ENCODE measurements around the gene TIAM2. TPM values are rescaled to one million over a fixed set of nuclear protein-coding genes. Genes with fewer than 3 reads are reported as not detected.

Gene TIAM2
- total and polyA plus RNA-seq, 9 of the 15 experiments (the other 6 are each of a cell fraction or from before 2014, with no cell fraction given) = 0.73 to 6.5 (median 4.3) TPM

DNA sequence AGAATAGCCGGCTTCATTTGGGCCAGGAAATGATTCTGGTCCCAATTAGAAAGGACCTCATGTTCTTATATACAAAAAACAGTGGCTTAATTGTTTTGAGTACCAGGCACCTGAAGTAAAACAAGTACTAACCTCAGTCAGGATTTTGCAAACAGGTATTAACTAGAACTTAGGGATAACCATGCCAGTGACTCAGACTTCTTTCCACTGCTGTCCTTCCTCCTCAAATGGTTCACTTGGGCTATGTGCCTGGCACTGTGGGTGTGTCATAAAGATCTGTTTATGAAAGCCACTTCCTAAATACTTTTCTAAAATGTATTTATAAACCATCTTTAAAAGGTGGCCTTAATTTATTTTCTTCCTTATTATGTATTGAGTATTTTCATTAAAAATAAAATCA lies 279.4 kb downstream of the TIAM2 start:
- FAIRE-seq = no peak

GRCh38 chr6:155275808-155276480 lies 280.8 kb downstream of the TIAM2 start:
- BruUV-seq (replicated peaks) = no TSS peak
- WGBS (ENCODE audit: insufficient coverage, low coverage, missing lambda C conversion rate) = 83% methylated on average over 10 of the region's 10 CpGs
- DNase-seq (ENCODE audit: extremely low read depth in 1 of 4, low spot score in 3 of 4) (no peak), FAIRE-seq (no peak), ATAC-seq (no peak)
- Histone ChIP-seq H3K36me3 (ENCODE audit: control insufficient read depth, insufficient read depth, low read length) (peaks cover 75% of the 10 kb centered on the region), H3K79me2 (ENCODE audit: control insufficient read depth, insufficient read depth, low read length) (no peaks in the 10 kb centered on the region), H3K4me3 (no peak overlapping the region), H4K20me1 (replicated peaks; ENCODE audit: control insufficient read depth, insufficient read depth, low read length) (no peaks in the 10 kb centered on the region), H2AFZ (ENCODE audit: low read depth, low read length) (no peak overlapping the region), H3K9ac (ENCODE audit: insufficient read depth in 1 of 2, low read depth in 2 of 2, low read length in 2 of 2) (no peak overlapping the region; a peak in 1 of 4 replicates), H3K27me3 (ENCODE audit: control insufficient read depth in 2 of 2, insufficient read depth in 2 of 2, low read length in 2 of 2) (no peaks in the 10 kb centered on the region), H3K4me1 (replicated peaks in 1 of 2; ENCODE audit: control insufficient read depth in 2 of 2, insufficient read depth in 2 of 2, low read length in 2 of 2) (peaks cover 0 to 5% of the 10 kb centered on the region in 2 experiments; a peak in 2 of 5 replicates), H3K9me3 (replicated peaks; ENCODE audit: control insufficient read depth, insufficient read depth, low read depth, low read length) (no peaks in the 10 kb centered on the region), H3K27ac (ENCODE audit: extremely low read depth, low read depth, low read length) (no peak overlapping the region), H3K9me1 (ENCODE audit: control insufficient read depth, insufficient read depth, low read length) (no peaks in the 10 kb centered on the region), H3K4me2 (ENCODE audit: insufficient read depth, low read length) (no peak overlapping the region)
- in situ Hi-C loops (cut with MboI) = no loop called here
- POLR2A ChIA-PET = interaction anchor here (1.1 to 1.9 kb wide), 4 partner anchors 11 to 35 kb away, joined by 3 to 6 read pairs (median 4); no protein-coding TSS in a partner anchor
- CTCF ChIA-PET (ENCODE audit: low intra/inter-chr PET ratio) = no interaction called here
- intact Hi-C loops (cut with micrococcal nuclease) = no loop called here
- TF ChIP-seq ELF4 (CRISPR knock-in tag; IDR thresholded peaks at IDR 0.05) = no peak
- TF ChIP-seq CBFA2T3 (IDR thresholded peaks at IDR 0.05) = peak; percentile 31; the same call in 1 of the 2 replicates

More for the DNA sequence above, 279.4 kb downstream of the TIAM2 start:
- no peaks in the 10 kb centered on the region for H3K79me2 ChIP-seq (ENCODE audit: control insufficient read depth, insufficient read depth, low read length)
- in situ Hi-C loops (cut with MboI) (no loop called here), intact Hi-C loops (cut with micrococcal nuclease) (no loop called here)
- peaks cover 0 to 5% of the 10 kb centered on the region in 2 experiments; a peak in 2 of 5 replicates for H3K4me1 ChIP-seq (replicated peaks in 1 of 2; ENCODE audit: control insufficient read depth in 2 of 2, insufficient read depth in 2 of 2, low read length in 2 of 2)
- H3K9me1 ChIP-seq (ENCODE audit: control insufficient read depth, insufficient read depth, low read length) = no peaks in the 10 kb centered on the region
- CTCF ChIA-PET (ENCODE audit: low intra/inter-chr PET ratio) = no interaction called here
- ATAC-seq (no peak), DNase-seq (ENCODE audit: extremely low read depth in 1 of 4, low spot score in 3 of 4) (no peak)
- H2AFZ ChIP-seq (ENCODE audit: low read depth, low read length) = no peak overlapping the region
- WGBS (ENCODE audit: insufficient coverage, low coverage, missing lambda C conversion rate) = 81% methylated on average over 1 of the region's 1 CpG
- no peak overlapping the region for H3K27ac ChIP-seq (ENCODE audit: extremely low read depth, low read depth, low read length)
- no peak overlapping the region for H3K9ac ChIP-seq (ENCODE audit: insufficient read depth in 1 of 2, low read depth in 2 of 2, low read length in 2 of 2)
- no peaks in the 10 kb centered on the region for H3K27me3 ChIP-seq (ENCODE audit: control insufficient read depth in 2 of 2, insufficient read depth in 2 of 2, low read length in 2 of 2)
- H3K9me3 ChIP-seq (replicated peaks; ENCODE audit: control insufficient read depth, insufficient read depth, low read depth, low read length) = no peaks in the 10 kb centered on the region
- no TSS peak for BruUV-seq (replicated peaks)
- TF ChIP-seq ZNF561 (CRISPR knock-in tag; conservative IDR thresholded peaks at IDR 0.05) = no peak
- no peak for TF ChIP-seq HLTF (IDR thresholded peaks at IDR 0.05)
- TF ChIP-seq LARP7 (IDR thresholded peaks at IDR 0.05) = no peak
- TF ChIP-seq FOS (IDR thresholded peaks at IDR 0.05; ENCODE audit: extremely low read depth, insufficient read length) = no peak
- H3K4me3 ChIP-seq = no peak overlapping the region
- no peak overlapping the region for H3K4me2 ChIP-seq (ENCODE audit: insufficient read depth, low read length)
- POLR2A ChIA-PET = no interaction called here
- no peaks in the 10 kb centered on the region for H4K20me1 ChIP-seq (replicated peaks; ENCODE audit: control insufficient read depth, insufficient read depth, low read length)
- H3K36me3 ChIP-seq (ENCODE audit: control insufficient read depth, insufficient read depth, low read length) = peaks cover 76% of the 10 kb centered on the region

Data from K562 (cell line).